Heart left ventricle (tissue), 13 donors: ENCODE measurements around the gene EHMT1.

ENCODE experiments used
- CTCF ChIP-seq, 12 donors: fragments of 200-600 bp; sonication (generic) in 4 of 12; IDR thresholded peaks; one replicate each; pipeline versions ENCODE4 v1.5.0 to v1.8.0; 2018 to 2022; ENCODE audit warnings: antibody characterized with exemption in 12 of 12, mild to moderate bottlenecking in 5 of 12
- POLR2A ChIP-seq, 2 donors: fragments of 450-650 bp; IDR thresholded peaks; one replicate each; pipeline ENCODE4 v1.6.1; 2017; ENCODE audit warnings: antibody characterized with exemption in 2 of 2, mild to moderate bottlenecking in 2 of 2, moderate library complexity in 2 of 2
- donor health status: ischemic (EF 13 %, LVEDD 7.1; RV severe dilation, severe dysfunction).
- donor health status: DM: no; HTN: yes; CAD: no.
- donor health status: DM: no; HTN: no; CAD: no.
- donor health status: ischemic (EF 25% LVEDD 6.9; RV normal size, moderate dysfunction).
- donor health status: ischemic (EF 25% LVEDD 5.7; RV mildly dilated, moderate dysfunction).
- donor health status: ischemic (EF 35%, LVEDD 5.7; RV mildly dilated, moderate dysfunction).
- donor health status: nonischemic (EF 11% LVEDD 7.7; RV severe dilation, severe dysfunction).
- donor health status: DM: yes; HTN: yes; CAD: no.
- donor health status: PGD.
- donor health status: ischemic (EF 29% LVEDD 5.4; RV normal size, mild dysfunction).
- donor health status: nonischemic (EF 23%, LVEDD 6.1; RV moderate dilation, normal function).

- no peak for TF ChIP-seq CTCF (IDR thresholded peaks at IDR 0.05)
- no peak for TF ChIP-seq POLR2A (IDR thresholded peaks at IDR 0.05)
Measured at GRCh38 chr9:137734181-137734580, 115.4 kb downstream of the EHMT1 start.
